ENCODE results near the gene C1orf115.

- TF ChIP-seq POLR2A (IDR thresholded peaks at IDR 0.05; ENCODE audit: low read length) (no peak), GATA1 (IDR thresholded peaks at IDR 0.05; ENCODE audit: low read depth, low read length) (no peak)
Observed at GRCh38 chr1:220711056-220711809, 21.1 kb downstream of the C1orf115 start.

All from erythroblast (primary cell).